Left lung (tissue), 10 donors: ENCODE data around the gene SLC24A3. TPM values are rescaled to one million over a fixed set of nuclear protein-coding genes. Genes with fewer than 3 reads are reported as not detected.
A peak's percentile ranks its signal among the peaks of the same experiment; 100 is the strongest.

ENCODE experiments used
- ATAC-seq: fragments of 200-7000 bp; cut with Tn5 transposase; one replicate; pipeline ENCODE4 v1.9.1; 2020; ENCODE audit warnings: moderate library complexity
- DNase-seq, 4 donors: peaks; one replicate each; pipeline ENCODE4 v3.0.0-alpha.2; 2013 to 2020
- H3K27ac ChIP-seq, 2 donors: fragments of 200-600 bp; sonication (generic) in 1 of 2; one replicate each; pipeline versions ENCODE4 v1.5.0 to v1.8.0; 2020 to 2021
- H3K27me3 ChIP-seq, 2 donors: fragments of 200-600 bp; sonication (generic) in 1 of 2; one replicate each; pipeline versions ENCODE4 v1.5.0 to v1.8.0; 2020 to 2021
- H3K36me3 ChIP-seq, 2 donors: fragments of 200-600 bp; sonication (generic) in 1 of 2; one replicate each; pipeline versions ENCODE4 v1.5.0 to v1.8.0; 2020 to 2021
- H3K4me1 ChIP-seq, 2 donors: fragments of 200-600 bp; one replicate each; pipeline ENCODE4 v1.8.0; 2021
- H3K4me3 ChIP-seq, 2 donors: fragments of 200-600 bp; sonication (generic) in 1 of 2; one replicate each; pipeline versions ENCODE4 v1.5.0 to v1.8.0; 2020 to 2021; ENCODE audit warnings: mild to moderate bottlenecking in 1 of 2
- H3K9me3 ChIP-seq, 2 donors: fragments of 200-600 bp; sonication (generic) in 1 of 2; one replicate each; pipeline versions ENCODE4 v1.5.0 to v1.8.0; 2020 to 2021
- intact Hi-C, 2 donors: fragments of 100-400 bp; cut with DNase I; formaldehyde crosslinking; loops; one replicate each; pipeline versions ENCODE4 v1.11.2 to v1.14.2; 2022
- polyA plus RNA-seq, 6 donors: library from polyadenylated mRNA; unstranded; fragments of 120-200 nt; gene quantifications; one replicate each; pipeline ENCODE4 v1.2.1, GENCODE V29; 2013; ENCODE audit not compliant: insufficient read length in 6 of 6
- total RNA-seq, 2 donors: library from RNA; stranded (reverse); fragmentation: NEBNext Ultra II Directional; extraction: Animal tissue kit (Norgen Biotek cat#: 25700); gene quantifications; one replicate each; pipeline ENCODE4 v1.2.1, GENCODE V29; 2021
- TF ChIP-seq, protein P1 (sequence below), 2 donors: fragments of 200-600 bp; sonication (generic) in 1 of 2; IDR thresholded peaks; one replicate each; pipeline versions ENCODE4 v1.5.0 to v1.8.0; 2021; ENCODE audit warnings: antibody characterized with exemption in 2 of 2
- donor health status: DM: no; HTN: yes; CAD: no.
- donor health status: DM: no; HTN: no; CAD: no.

The SLC24A3 gene
- total and polyA plus RNA-seq, 8 donors, result 4.4 to 8.7 (median 6.6) TPM

DNA sequence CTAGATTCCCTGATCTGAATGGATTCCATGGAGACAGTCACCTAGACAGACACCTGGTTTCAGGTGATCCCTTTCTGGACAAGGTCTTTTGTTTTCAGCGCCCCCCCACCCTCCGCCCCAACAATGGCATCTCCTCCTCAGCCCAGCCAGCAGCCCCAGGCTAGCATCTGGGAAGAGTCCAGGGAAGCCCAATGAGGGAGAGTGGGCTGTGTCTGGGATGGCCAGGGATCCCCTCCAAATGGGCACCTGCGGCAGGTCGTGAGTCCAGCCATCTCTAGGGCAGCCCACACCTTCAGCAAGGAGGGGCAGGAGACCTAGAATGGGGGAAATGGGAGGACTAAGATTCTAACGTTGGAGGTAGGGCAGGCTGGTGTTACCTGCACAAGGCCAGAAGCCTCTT lies 1.2 kb upstream of the SLC24A3 start:
- TF ChIP-seq, protein P1, sequence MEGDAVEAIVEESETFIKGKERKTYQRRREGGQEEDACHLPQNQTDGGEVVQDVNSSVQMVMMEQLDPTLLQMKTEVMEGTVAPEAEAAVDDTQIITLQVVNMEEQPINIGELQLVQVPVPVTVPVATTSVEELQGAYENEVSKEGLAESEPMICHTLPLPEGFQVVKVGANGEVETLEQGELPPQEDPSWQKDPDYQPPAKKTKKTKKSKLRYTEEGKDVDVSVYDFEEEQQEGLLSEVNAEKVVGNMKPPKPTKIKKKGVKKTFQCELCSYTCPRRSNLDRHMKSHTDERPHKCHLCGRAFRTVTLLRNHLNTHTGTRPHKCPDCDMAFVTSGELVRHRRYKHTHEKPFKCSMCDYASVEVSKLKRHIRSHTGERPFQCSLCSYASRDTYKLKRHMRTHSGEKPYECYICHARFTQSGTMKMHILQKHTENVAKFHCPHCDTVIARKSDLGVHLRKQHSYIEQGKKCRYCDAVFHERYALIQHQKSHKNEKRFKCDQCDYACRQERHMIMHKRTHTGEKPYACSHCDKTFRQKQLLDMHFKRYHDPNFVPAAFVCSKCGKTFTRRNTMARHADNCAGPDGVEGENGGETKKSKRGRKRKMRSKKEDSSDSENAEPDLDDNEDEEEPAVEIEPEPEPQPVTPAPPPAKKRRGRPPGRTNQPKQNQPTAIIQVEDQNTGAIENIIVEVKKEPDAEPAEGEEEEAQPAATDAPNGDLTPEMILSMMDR (IDR thresholded peaks at IDR 0.05), result no peak
- H3K27ac ChIP-seq, result no peak overlapping the region

DNA sequence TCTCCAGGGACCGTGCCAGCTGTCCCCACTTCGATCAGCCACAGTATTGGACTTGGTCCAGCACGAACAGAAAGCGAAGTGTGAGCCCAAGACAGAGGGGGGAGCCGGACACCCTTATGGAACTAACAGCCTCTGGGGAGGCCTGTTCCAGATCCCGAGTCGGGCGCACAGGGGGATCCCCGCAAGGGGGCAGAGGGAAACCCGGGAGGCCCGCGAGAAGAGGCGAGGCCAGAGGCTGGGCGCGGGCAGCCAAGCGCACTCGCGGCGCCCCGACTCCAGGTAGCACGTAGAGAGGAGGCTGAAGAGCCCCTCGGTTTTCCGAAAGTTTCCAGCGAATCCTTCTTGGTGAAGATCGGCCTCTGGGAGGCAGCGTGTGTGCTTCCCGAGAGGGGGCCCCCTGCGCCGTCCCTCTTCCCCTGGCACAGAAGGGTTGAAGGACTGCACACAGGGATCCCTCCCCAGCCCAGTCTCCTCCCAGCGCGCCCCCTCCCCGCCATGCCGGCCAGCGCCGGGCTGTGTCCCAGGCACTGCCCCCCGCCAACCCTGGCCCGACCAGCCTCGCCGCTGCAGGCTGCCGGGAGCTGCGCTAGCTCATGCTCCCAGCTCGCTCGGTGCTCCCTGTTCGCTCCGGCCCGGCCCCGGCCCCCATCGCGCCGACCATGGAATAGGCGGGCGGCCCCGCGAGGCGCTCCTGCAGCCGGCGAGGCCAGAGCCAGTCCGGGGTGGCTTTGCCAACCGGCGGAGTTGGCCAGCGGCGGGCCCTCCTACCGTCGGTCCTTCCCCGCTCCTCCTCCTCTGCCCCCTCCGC lies 577 bp upstream of the SLC24A3 start:
- H3K27ac ChIP-seq, result peak overlapping the region in 1 of 2 donors; percentile 18
- H3K27me3 ChIP-seq, result peaks cover 6 to 53% of the 10 kb centered on the region in 2 donors
- no peaks in the 10 kb centered on the region for H3K36me3 ChIP-seq
- no peaks in the 10 kb centered on the region for H3K9me3 ChIP-seq
- H3K4me3 ChIP-seq, result peak overlapping the region; percentile 36 to 52
- peaks cover 9 to 19% of the 10 kb centered on the region in 2 donors for H3K4me1 ChIP-seq
- ATAC-seq (peak; percentile 54), DNase-seq (peak; percentile 53 to 87 (median 66))
- TF ChIP-seq, protein P1 (IDR thresholded peaks at IDR 0.05), result no peak
- intact Hi-C loops, result no loop called here

More for the DNA sequence above, 1.2 kb upstream of the SLC24A3 start:
- Histone ChIP-seq H3K36me3 (no peaks in the 10 kb centered on the region), H3K4me1 (peaks cover 9 to 19% of the 10 kb centered on the region in 2 donors), H3K27me3 (peaks cover 6 to 49% of the 10 kb centered on the region in 2 donors), H3K9me3 (no peaks in the 10 kb centered on the region), H3K4me3 (peak overlapping the region in 1 of 2 donors; percentile 52)
- no peak for ATAC-seq
- intact Hi-C loops, result no loop called here
- no peak for DNase-seq

DNA sequence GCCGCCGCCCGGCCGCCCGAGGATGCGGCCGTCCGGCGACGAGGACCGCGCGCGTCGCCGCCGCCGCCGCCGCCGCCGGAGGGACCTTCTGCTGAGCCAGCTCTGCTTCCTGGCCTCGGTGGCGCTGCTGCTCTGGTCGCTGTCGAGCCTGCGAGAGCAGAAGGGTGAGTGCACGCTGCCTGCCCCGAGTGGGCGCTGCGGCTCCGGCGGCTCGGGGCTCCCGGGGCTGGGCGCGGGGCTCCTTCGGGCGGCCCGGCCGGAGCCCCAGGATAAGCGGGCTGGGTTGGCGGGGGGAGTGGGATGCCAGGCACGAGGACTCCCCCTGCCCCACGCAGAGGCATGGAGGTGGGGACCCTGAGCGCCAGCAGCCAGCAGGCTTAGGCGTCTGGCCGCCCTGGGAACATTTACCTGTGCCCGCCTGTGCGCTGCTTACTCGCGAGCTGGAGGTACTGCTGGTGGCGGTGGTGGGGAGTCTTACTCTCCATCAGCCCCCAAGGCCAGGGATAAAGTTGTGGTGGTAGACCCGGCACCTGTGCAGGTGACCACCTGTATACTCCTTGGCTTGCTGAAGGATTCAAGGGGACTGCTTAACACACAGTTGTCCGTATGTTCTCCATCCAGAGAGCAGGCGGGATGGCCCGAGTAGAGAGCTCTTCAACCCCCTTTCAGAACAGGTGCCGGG lies 520 bp downstream of the SLC24A3 start:
- Histone ChIP-seq H3K27ac (peak overlapping the region in 1 of 2 donors; percentile 6), H3K4me3 (peak overlapping the region; percentile 33 to 52), H3K4me1 (peaks cover 9 to 19% of the 10 kb centered on the region in 2 donors), H3K27me3 (peaks cover 6 to 53% of the 10 kb centered on the region in 2 donors), H3K36me3 (no peaks in the 10 kb centered on the region), H3K9me3 (no peaks in the 10 kb centered on the region)
- DNase-seq (peak; percentile 59 to 93 (median 87)), ATAC-seq (peak; percentile 88)
- TF ChIP-seq, protein P1 (IDR thresholded peaks at IDR 0.05), result peak in 1 of 2 donors; percentile 41
- intact Hi-C loops, result no loop called here

DNA sequence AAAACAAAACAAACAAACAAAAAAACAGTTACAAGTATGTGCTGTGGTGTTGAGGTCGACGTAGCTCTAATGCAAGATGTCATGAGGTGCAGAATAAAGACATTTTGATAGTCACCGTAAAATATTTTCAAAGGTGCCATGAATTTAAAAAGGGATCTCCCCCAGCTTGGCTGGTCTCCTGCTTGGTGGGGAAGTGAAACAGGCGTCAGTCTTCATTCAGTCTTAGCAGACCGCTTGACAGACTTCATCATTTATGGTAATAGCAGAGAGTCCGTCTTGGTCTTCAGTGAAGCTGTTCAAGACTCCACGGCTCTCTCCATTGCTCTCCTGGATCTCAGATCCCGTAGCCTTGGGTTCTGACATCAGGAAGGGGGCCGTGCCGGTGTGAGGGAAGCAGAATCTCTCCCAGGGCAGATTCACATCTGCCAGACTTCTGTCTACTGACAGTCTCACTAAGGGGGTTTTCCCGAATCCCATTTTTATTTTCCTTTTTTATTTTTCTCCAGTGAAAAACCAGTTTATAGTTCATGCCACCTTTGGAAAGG lies 1.6 kb downstream of the SLC24A3 start:
- peaks cover 9 to 19% of the 10 kb centered on the region in 2 donors for H3K4me1 ChIP-seq
- TF ChIP-seq, protein P1 (IDR thresholded peaks at IDR 0.05), result no peak
- H3K4me3 ChIP-seq, result no peak overlapping the region
- H3K27ac ChIP-seq, result no peak overlapping the region
- ATAC-seq, result no peak
- DNase-seq, result no peak
- intact Hi-C loops, result no loop called here
- peaks cover 6 to 53% of the 10 kb centered on the region in 2 donors for H3K27me3 ChIP-seq
- no peaks in the 10 kb centered on the region for H3K36me3 ChIP-seq
- H3K9me3 ChIP-seq, result no peaks in the 10 kb centered on the region

DNA sequence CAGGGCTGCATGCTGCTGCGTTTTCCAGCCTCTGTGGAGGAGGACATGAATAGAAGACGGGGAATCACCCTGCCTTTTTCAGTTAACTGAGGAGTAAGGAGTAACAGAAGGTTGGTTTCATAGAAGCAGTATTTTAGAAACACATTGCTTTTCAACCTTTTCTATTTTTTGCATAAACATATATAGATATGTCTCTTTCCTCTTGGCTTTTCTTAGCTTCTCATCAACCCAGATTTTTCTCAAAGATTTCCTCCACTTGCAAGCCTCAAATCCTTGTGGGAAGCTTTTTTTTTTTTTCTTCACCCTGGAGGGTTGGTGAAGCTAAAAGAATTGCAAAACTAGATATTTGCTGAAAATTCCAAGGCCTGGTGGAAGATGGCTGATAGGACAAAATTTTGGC lies 6.0 kb downstream of the SLC24A3 start:
- peaks cover 0 to 28% of the 10 kb centered on the region in 2 donors for H3K27me3 ChIP-seq
- no peak overlapping the region for H3K27ac ChIP-seq
- TF ChIP-seq, protein P1 (IDR thresholded peaks at IDR 0.05), result no peak
- no peaks in the 10 kb centered on the region for H3K9me3 ChIP-seq
- intact Hi-C loops, result no loop called here
- peaks cover under 1% of the 10 kb centered on the region in 2 donors for H3K4me1 ChIP-seq
- ATAC-seq (no peak), DNase-seq (no peak)
- H3K36me3 ChIP-seq, result no peaks in the 10 kb centered on the region
- no peak overlapping the region for H3K4me3 ChIP-seq
